Liver (tissue), 9 donors: Measurements from ENCODE around the gene PPM1G. TPM values are rescaled to one million over a fixed set of nuclear protein-coding genes. Genes with fewer than 3 reads are reported as not detected.

ENCODE experiments used
- DNase-seq: peaks from one replicate; pipeline ENCODE4 v3.0.0-alpha.2; 2017; ENCODE audit warnings: low spot score
- H3K27ac ChIP-seq, 2 donors: one replicate each; pipeline ENCODE4 v1.7.0; 2013; ENCODE audit warnings: inconsistent platforms in 2 of 2, low read length in 2 of 2, control low read depth in 1 of 2, low read depth in 1 of 2, mild to moderate bottlenecking in 1 of 2
- H3K27me3 ChIP-seq, 4 donors: one replicate each; pipeline versions ENCODE4 v1.6.1 to v1.7.0; 2013; ENCODE audit warnings: low read length in 3 of 4, inconsistent platforms in 1 of 4, mild to moderate bottlenecking in 1 of 4, moderate library complexity in 1 of 4; ENCODE audit not compliant: control insufficient read depth in 4 of 4, insufficient read depth in 4 of 4
- H3K36me3 ChIP-seq, 4 donors: one replicate each; pipeline versions ENCODE4 v1.6.1 to v1.7.0; 2013; ENCODE audit warnings: low read length in 3 of 4, mild to moderate bottlenecking in 3 of 4, low read depth in 1 of 4, moderate library complexity in 1 of 4; ENCODE audit not compliant: control insufficient read depth in 4 of 4, insufficient read depth in 3 of 4
- H3K4me1 ChIP-seq, 4 donors: one replicate each; pipeline versions ENCODE4 v1.6.1 to v1.7.0; 2013; ENCODE audit warnings: low read length in 3 of 4, mild to moderate bottlenecking in 3 of 4, moderate library complexity in 1 of 4; ENCODE audit not compliant: control insufficient read depth in 4 of 4, insufficient read depth in 4 of 4
- H3K4me3 ChIP-seq, 3 donors: one replicate each; pipeline versions ENCODE4 v1.6.1 to v1.7.0; 2013; ENCODE audit warnings: low read length in 3 of 3, control low read depth in 1 of 3, low read depth in 1 of 3, mild to moderate bottlenecking in 1 of 3
- H3K9ac ChIP-seq, 2 donors: one replicate each; pipeline ENCODE4 v1.7.0; 2013; ENCODE audit warnings: low read length in 2 of 2, mild to moderate bottlenecking in 2 of 2, moderate library complexity in 2 of 2, control low read depth in 1 of 2, low read depth in 1 of 2
- H3K9me3 ChIP-seq, 4 donors: one replicate each; pipeline versions ENCODE4 v1.6.1 to v1.7.0; 2013; ENCODE audit warnings: low read length in 3 of 4; ENCODE audit not compliant: control insufficient read depth in 4 of 4
- ATF3 ChIP-seq: IDR thresholded peaks from 2 replicates; pipeline ENCODE4 v1.6.1; 2016; ENCODE audit warnings: antibody characterized with exemption
- CTCF ChIP-seq: fragments of 150-350 bp; IDR thresholded peaks from 2 replicates; pipeline ENCODE4 v1.5.1; 2017; ENCODE audit warnings: improper control_type of control experiment, low read depth, low read length; ENCODE audit not compliant: missing input control
- FOXA1 ChIP-seq: IDR thresholded peaks from 2 replicates; pipeline ENCODE4 v1.6.1; 2016; ENCODE audit warnings: antibody characterized with exemption
- GABPA ChIP-seq, 2 donors: IDR thresholded peaks in 1 of 2; conservative IDR thresholded peaks in 1 of 2; 2 replicates each; pipeline ENCODE4 v1.6.1; 2016; ENCODE audit warnings: antibody characterized with exemption in 2 of 2, mild to moderate bottlenecking in 1 of 2, moderate library complexity in 1 of 2
- HNF4A ChIP-seq, 2 donors: conservative IDR thresholded peaks; 2 replicates each; pipeline ENCODE4 v1.6.1; 2016; ENCODE audit warnings: antibody characterized with exemption in 2 of 2, mild to moderate bottlenecking in 2 of 2
- HNF4G ChIP-seq: IDR thresholded peaks from 2 replicates; pipeline ENCODE4 v1.6.1; 2016; ENCODE audit warnings: antibody characterized with exemption
- JUND ChIP-seq, 2 donors: IDR thresholded peaks; 2 replicates each; pipeline ENCODE4 v1.6.1; 2016; ENCODE audit warnings: antibody characterized with exemption in 2 of 2
- MAX ChIP-seq: IDR thresholded peaks from 2 replicates; pipeline ENCODE4 v1.6.1; 2016; ENCODE audit warnings: antibody characterized with exemption
- NR2F2 ChIP-seq: IDR thresholded peaks from 2 replicates; pipeline ENCODE4 v1.6.1; 2016; ENCODE audit warnings: antibody characterized with exemption
- RAD21 ChIP-seq, 2 donors: IDR thresholded peaks; 2 replicates each; pipeline ENCODE4 v1.6.1; 2016; ENCODE audit warnings: antibody characterized with exemption in 2 of 2, mild to moderate bottlenecking in 2 of 2
- REST ChIP-seq: IDR thresholded peaks from 2 replicates; pipeline ENCODE4 v1.6.1; 2016; ENCODE audit warnings: antibody characterized with exemption, mild to moderate bottlenecking
- RXRA ChIP-seq, 2 donors: IDR thresholded peaks; 2 replicates each; pipeline ENCODE4 v1.6.1; 2017 to 2018; ENCODE audit warnings: antibody characterized with exemption in 2 of 2, mild to moderate bottlenecking in 1 of 2
- TAF1 ChIP-seq: conservative IDR thresholded peaks from 2 replicates; pipeline ENCODE4 v1.6.1; 2016; ENCODE audit warnings: antibody characterized with exemption, mild to moderate bottlenecking
- YY1 ChIP-seq: IDR thresholded peaks from 2 replicates; pipeline ENCODE4 v1.6.1; 2016; ENCODE audit warnings: antibody characterized with exemption, mild to moderate bottlenecking
- ZBTB33 ChIP-seq: IDR thresholded peaks from 2 replicates; pipeline ENCODE4 v1.6.1; 2016; ENCODE audit warnings: antibody characterized with exemption
- WGBS: extraction: QIAGEN DNeasy Blood & Tissue Kit; methylation state at CpG from one replicate; pipeline ENCODE4 v1.1.7; 2013; 5-methylcytosine and 5-hydroxymethylcytosine counted together
- polyA plus RNA-seq, 2 donors: library from polyadenylated mRNA; stranded (reverse) in 1 of 2; unstranded in 1 of 2; fragments of 200-250 nt in 1 of 2; fragments of >200 nt in 1 of 2; fragmentation: Nextera tagmentation in 1 of 2; extraction: Ambion mirVana in 1 of 2; gene quantifications; one replicate each; pipeline versions ENCODE4 v1.2.1 to v1.2.3, GENCODE V29; 2013 to 2015
- total RNA-seq, 2 donors: library from RNA; depleted of rRNA; stranded (reverse); fragments of >200 nt; gene quantifications; one replicate each; pipeline ENCODE4 v1.2.3, GENCODE V29; 2014
- donor health status: healthy.
- donor health status: healthy.
- donor health status: healthy.
- donor health status: healthy.
- donor health status: healthy.

The PPM1G gene
- total and polyA plus RNA-seq, 4 donors: 26.4 to 45.5 (median 33.1) TPM

- peaks cover 3 to 10% (median 6%) of the 10 kb centered on the region in 4 donors for H3K4me1 ChIP-seq
- no peak for DNase-seq
- no peaks in the 10 kb centered on the region for H3K9me3 ChIP-seq
- H3K27ac ChIP-seq: no peak overlapping the region
- peaks cover 0 to 41% (median 16%) of the 10 kb centered on the region in 4 donors for H3K36me3 ChIP-seq
- WGBS: 86% methylated on average over 8 of the region's 8 CpGs
- TF ChIP-seq FOXA1: no peak
- TF ChIP-seq HNF4G: no peak
- TF ChIP-seq GABPA (IDR thresholded peaks at IDR 0.05 in 1 of 2, conservative IDR thresholded peaks at IDR 0.05 in 1 of 2): no peak
- no peak for TF ChIP-seq RXRA (IDR thresholded peaks at IDR 0.05)
- TF ChIP-seq ZBTB33: no peak
- TF ChIP-seq TAF1: no peak
- no peak for TF ChIP-seq NR2F2
- no peak for TF ChIP-seq RAD21 (IDR thresholded peaks at IDR 0.05)
- no peak for TF ChIP-seq HNF4A (conservative IDR thresholded peaks at IDR 0.05)
- H3K9ac ChIP-seq: no peak overlapping the region
- no peaks in the 10 kb centered on the region for H3K27me3 ChIP-seq
- H3K4me3 ChIP-seq: no peak overlapping the region
Observed at GRCh38 chr2:27445615-27446014, 36.2 kb upstream of the PPM1G start.

- WGBS: 96% methylated on average over 8 of the region's 8 CpGs
- no peak for DNase-seq
- Histone ChIP-seq H3K4me3 (no peak overlapping the region), H3K27me3 (no peaks in the 10 kb centered on the region), H3K9me3 (no peaks in the 10 kb centered on the region), H3K36me3 (peaks cover 3 to 46% (median 20%) of the 10 kb centered on the region in 4 donors), H3K9ac (no peak overlapping the region), H3K27ac (no peak overlapping the region), H3K4me1 (peaks cover 3 to 10% (median 6%) of the 10 kb centered on the region in 4 donors)
- no peak for TF ChIP-seq HNF4G
- no peak for TF ChIP-seq ATF3
- no peak for TF ChIP-seq JUND (IDR thresholded peaks at IDR 0.05)
- TF ChIP-seq GABPA (IDR thresholded peaks at IDR 0.05 in 1 of 2, conservative IDR thresholded peaks at IDR 0.05 in 1 of 2): no peak
- TF ChIP-seq FOXA1: no peak
- TF ChIP-seq TAF1: no peak
- no peak for TF ChIP-seq YY1
- no peak for TF ChIP-seq REST
- no peak for TF ChIP-seq RAD21 (IDR thresholded peaks at IDR 0.05)
- no peak for TF ChIP-seq MAX
- no peak for TF ChIP-seq CTCF
Observed at GRCh38 chr2:27445155-27445554, 35.8 kb upstream of the PPM1G start.
